MCF 10A (cell line): Measurements from ENCODE around the gene GOLGA6L2. TPM values are rescaled to one million over a fixed set of nuclear protein-coding genes. Genes with fewer than 3 reads are reported as not detected.
"Not testable (repeated sequence)": the region's sequence is repeated elsewhere in the genome, so short reads cannot be mapped to it uniquely, and the experiment has no call there.

Experiments
- BruUV-seq: library from RNA; stranded (reverse); fragments of 400-500 nt; replicated peaks from 2 replicates; lab custom pipeline; 2021; lab: Mats Ljungman, UMichigan
- CTCF ChIA-PET: fragments of 300-600 bp; sonication (Branson Sonifier 250); formaldehyde crosslinking; extraction: SDS; loops from one replicate; lab custom pipeline; 2021; ENCODE audit warnings: antibody characterized with exemption, inconsistent platforms; lab: Yijun Ruan, JAX
- POLR2A ChIA-PET: fragments of 300-600, 350-650 bp; sonication (Branson Sonifier 250); formaldehyde crosslinking; extraction: SDS; loops from one replicate; lab custom pipeline; 2020; ENCODE audit warnings: antibody characterized with exemption, inconsistent platforms; lab: Yijun Ruan, JAX
- DNase-seq: peaks from one replicate; pipeline ENCODE4 v3.0.0-alpha.2; 2018; ENCODE audit not compliant: unreplicated experiment
- H3K27ac Mint-ChIP-seq: one replicate; pipeline ENCODE4 v1.8.0; 2022; ENCODE audit warnings: mild to moderate bottlenecking, low read depth, mixed read lengths; ENCODE audit not compliant: unreplicated experiment
- H3K27me3 Mint-ChIP-seq: one replicate; pipeline ENCODE4 v1.8.0; 2022; ENCODE audit warnings: mixed read lengths; ENCODE audit not compliant: insufficient read depth, unreplicated experiment
- H3K36me3 Mint-ChIP-seq: one replicate; pipeline ENCODE4 v1.8.0; 2022; ENCODE audit warnings: mild to moderate bottlenecking, moderate library complexity, mixed read lengths; ENCODE audit not compliant: insufficient read depth, unreplicated experiment
- H3K4me1 Mint-ChIP-seq: one replicate; pipeline ENCODE4 v1.8.0; 2022; ENCODE audit warnings: mixed read lengths; ENCODE audit not compliant: insufficient read depth, unreplicated experiment
- H3K4me3 Mint-ChIP-seq: one replicate; pipeline ENCODE4 v1.8.0; 2022; ENCODE audit warnings: mild to moderate bottlenecking, moderate library complexity, mixed read lengths; ENCODE audit not compliant: unreplicated experiment
- H3K9me3 Mint-ChIP-seq: one replicate; pipeline ENCODE4 v1.8.0; 2022; ENCODE audit warnings: mixed read lengths; ENCODE audit not compliant: unreplicated experiment
- intact Hi-C: fragments of 100-400 bp; cut with micrococcal nuclease; formaldehyde crosslinking; loops from 2 replicates; pipeline ENCODE4 v1.14.1; 2022
- total RNA-seq: library from RNA; stranded (reverse); gene quantifications from 2 replicates; pipeline ENCODE4 v1.2.3, GENCODE V29; 2022
- TF ChIP-seq, protein P1 (sequence below): fragments of 200-600 bp; IDR thresholded peaks from one replicate; pipeline ENCODE4 v1.8.0; 2022; ENCODE audit warnings: antibody characterized with exemption, mild to moderate bottlenecking; ENCODE audit not compliant: unreplicated experiment

GOLGA6L2 gene
- total RNA-seq, 1 experiment from 2014 or later, result not detected

DNA sequence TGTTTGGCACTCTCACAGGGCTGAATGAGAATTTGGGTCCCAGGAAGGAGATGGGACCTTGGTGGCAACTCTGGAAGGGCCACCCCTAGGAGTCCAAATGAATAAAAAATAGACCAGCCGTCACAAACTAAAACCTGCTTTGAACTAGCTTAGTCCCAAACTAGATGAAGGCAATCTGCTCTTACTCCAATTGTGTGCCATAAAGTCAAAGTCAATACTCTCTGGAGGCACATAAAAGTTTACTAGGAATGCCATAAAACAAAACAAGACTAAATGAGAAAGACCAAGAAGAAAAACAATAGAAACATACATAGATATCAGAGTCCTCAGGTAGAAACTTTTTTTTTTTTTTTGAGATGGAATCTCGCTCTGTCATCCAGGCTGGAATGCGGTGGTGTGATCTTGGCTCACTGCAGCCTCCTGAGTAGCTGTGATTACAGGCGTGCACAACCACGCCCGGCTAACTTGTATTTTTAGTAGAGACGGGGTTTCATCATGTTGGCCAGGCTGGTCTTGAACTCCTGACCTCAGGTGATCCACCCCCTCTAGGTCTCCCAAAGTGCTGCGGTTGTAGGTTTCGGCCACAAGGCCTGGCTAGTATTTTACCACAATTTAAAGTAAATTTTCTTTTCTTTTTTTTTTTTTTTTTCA is 8.1 kb downstream of the GOLGA6L2 start:
- H3K27me3 Mint-ChIP-seq, result no peaks in the 10 kb centered on the region
- intact Hi-C loops, result no loop called here
- no peaks in the 10 kb centered on the region for H3K9me3 Mint-ChIP-seq
- no peaks in the 10 kb centered on the region for H3K4me1 Mint-ChIP-seq
- DNase-seq, result no peak
- POLR2A ChIA-PET, result no interaction called here
- no peak overlapping the region for H3K4me3 Mint-ChIP-seq
- BruUV-seq, result no TSS peak
- TF ChIP-seq, protein P1, sequence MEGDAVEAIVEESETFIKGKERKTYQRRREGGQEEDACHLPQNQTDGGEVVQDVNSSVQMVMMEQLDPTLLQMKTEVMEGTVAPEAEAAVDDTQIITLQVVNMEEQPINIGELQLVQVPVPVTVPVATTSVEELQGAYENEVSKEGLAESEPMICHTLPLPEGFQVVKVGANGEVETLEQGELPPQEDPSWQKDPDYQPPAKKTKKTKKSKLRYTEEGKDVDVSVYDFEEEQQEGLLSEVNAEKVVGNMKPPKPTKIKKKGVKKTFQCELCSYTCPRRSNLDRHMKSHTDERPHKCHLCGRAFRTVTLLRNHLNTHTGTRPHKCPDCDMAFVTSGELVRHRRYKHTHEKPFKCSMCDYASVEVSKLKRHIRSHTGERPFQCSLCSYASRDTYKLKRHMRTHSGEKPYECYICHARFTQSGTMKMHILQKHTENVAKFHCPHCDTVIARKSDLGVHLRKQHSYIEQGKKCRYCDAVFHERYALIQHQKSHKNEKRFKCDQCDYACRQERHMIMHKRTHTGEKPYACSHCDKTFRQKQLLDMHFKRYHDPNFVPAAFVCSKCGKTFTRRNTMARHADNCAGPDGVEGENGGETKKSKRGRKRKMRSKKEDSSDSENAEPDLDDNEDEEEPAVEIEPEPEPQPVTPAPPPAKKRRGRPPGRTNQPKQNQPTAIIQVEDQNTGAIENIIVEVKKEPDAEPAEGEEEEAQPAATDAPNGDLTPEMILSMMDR, result no peak
- H3K27ac Mint-ChIP-seq, result no peak overlapping the region
- H3K36me3 Mint-ChIP-seq, result no peaks in the 10 kb centered on the region
- CTCF ChIA-PET, result interaction anchor here (0.7 kb wide), 1 partner anchor 35 kb away, joined by 3 read pairs; no protein-coding TSS in a partner anchor

DNA sequence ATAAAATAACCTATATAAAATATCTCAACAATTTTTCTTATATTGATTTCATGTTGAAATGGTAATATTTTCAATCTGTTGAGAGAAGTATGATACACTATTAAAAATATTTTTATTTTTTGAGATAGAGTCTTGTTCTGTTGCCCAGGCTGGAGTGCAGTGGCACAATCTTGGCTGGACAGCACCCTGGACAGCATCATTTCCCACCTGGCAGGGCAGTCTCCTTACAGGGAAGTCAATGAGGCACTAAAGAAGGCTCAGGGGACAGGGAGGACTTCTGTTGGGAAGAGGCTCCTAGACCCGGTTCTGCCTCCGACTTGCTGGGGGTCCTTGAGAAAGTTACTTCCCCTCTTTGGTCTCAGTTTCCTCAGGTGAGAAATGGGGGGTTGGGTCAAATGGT is 9.4 kb downstream of the GOLGA6L2 start:
- Mint-ChIP-seq H3K4me1 (no peaks in the 10 kb centered on the region), H3K36me3 (no peaks in the 10 kb centered on the region), H3K9me3 (no peaks in the 10 kb centered on the region), H3K27ac (no peak overlapping the region), H3K27me3 (no peaks in the 10 kb centered on the region), H3K4me3 (no peak overlapping the region)
- TF ChIP-seq, protein P1, result no peak
- ChIA-PET CTCF (interaction anchor here (1.6 kb wide), 1 partner anchor 402 kb away, joined by 3 read pairs; no protein-coding TSS in a partner anchor), POLR2A (no interaction called here)
- DNase-seq, result no peak
- no TSS peak for BruUV-seq
- intact Hi-C loops, result no loop called here

DNA sequence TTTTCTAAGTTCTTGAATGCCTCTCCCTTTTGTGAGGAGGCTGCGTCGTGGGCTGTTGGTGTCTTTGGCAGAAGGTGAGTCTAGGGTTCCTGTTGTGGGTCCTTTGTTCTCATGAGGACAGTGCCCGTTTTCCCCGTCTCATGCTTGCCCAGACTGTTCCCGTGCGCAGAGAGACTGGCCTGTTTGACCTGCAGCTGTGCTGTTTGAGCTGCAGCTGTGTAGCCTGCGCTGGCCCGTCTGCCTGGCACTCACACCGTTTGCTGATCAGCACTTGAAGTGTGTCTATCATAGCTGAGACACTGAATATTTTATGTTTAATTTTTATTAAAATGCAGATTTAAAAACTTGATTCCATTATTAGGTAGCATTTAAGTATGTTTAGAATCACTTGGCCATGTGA is 9.9 kb downstream of the GOLGA6L2 start:
- H3K36me3 Mint-ChIP-seq, result no peaks in the 10 kb centered on the region
- H3K4me1 Mint-ChIP-seq, result no peaks in the 10 kb centered on the region
- H3K4me3 Mint-ChIP-seq, result no peak overlapping the region
- intact Hi-C loops, result no loop called here
- DNase-seq, result no peak
- TF ChIP-seq, protein P1, result no peak
- ChIA-PET POLR2A (no interaction called here), CTCF (interaction anchor here (1.6 kb wide), 1 partner anchor 401 kb away, joined by 3 read pairs; no protein-coding TSS in a partner anchor)
- no TSS peak for BruUV-seq
- no peaks in the 10 kb centered on the region for H3K9me3 Mint-ChIP-seq
- H3K27me3 Mint-ChIP-seq, result no peaks in the 10 kb centered on the region
- H3K27ac Mint-ChIP-seq, result no peak overlapping the region

DNA sequence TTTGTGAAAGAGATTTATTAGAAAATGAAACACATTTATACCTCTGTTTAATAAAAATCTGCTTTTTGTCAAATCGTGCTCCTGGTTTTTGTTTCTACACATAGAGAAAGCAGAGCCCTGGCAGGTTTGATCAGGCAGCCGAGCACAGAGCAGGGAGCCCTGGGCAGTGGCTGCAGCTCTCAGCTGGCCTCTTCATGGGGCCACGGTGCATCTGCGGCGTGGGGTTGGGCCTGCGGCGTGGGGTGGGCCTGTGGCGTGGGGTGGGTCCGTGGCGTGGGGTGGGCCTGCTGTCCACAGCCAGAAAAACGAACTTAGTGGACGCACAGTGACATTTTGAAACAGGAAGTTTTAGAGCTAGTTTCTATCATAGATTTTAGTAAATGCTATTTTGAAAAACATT is 10.6 kb downstream of the GOLGA6L2 start:
- Mint-ChIP-seq H3K4me1 (no peaks in the 10 kb centered on the region), H3K27me3 (no peaks in the 10 kb centered on the region), H3K27ac (no peak overlapping the region), H3K36me3 (no peaks in the 10 kb centered on the region), H3K9me3 (no peaks in the 10 kb centered on the region), H3K4me3 (no peak overlapping the region)
- CTCF ChIA-PET, result no interaction called here
- intact Hi-C loops, result no loop called here
- no peak for DNase-seq
- POLR2A ChIA-PET, result no interaction called here
- no TSS peak for BruUV-seq
- TF ChIP-seq, protein P1, result no peak

DNA sequence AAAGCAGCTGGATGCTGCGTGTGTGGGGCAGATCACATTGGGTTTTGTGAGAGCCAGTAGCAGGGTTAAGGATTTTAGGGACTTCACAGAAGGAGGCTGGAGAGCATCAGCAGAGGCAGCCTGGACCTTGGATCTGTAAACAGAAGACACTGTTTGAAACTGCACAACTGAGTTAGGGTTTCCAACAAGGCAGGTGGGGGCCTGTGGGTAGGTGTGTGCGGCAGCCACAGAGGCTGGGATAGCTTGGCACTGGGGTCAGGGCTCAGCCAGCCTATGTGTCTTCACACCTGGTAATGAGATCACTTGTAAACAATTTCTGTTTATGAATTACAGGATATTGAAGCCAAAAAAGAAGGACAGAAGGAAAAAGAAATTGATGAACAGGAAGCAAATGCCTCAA is 12.3 kb downstream of the GOLGA6L2 start:
- not testable (repeated sequence) for BruUV-seq

DNA sequence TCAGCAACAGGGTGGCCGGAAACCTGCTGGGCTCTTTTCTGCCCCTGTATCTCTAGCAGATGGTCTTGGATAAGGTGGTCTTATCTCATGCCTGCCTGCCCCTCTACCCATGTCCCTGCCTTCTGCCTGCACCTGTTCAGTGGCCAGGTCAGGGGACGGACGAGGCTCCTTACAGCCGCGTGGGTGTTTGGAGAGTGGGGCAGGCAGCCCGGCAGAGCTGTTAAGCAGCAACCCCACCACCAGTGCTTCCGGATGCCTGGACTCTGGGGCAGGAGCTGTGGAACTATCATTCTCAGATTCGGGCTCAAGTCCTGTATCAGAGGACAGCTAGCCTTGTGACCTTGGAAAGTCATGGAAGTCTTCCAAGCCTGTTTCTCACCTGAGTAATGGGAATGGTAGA is 21.7 kb downstream of the GOLGA6L2 start:
- H3K27ac Mint-ChIP-seq, POLR2A ChIA-PET, H3K4me3 Mint-ChIP-seq, intact Hi-C loops, DNase-seq, H3K4me1 Mint-ChIP-seq, BruUV-seq, H3K36me3 Mint-ChIP-seq, H3K9me3 Mint-ChIP-seq, CTCF ChIA-PET, H3K27me3 Mint-ChIP-seq: not testable (repeated sequence)

More for the DNA sequence above, 12.3 kb downstream of the GOLGA6L2 start:
- H3K27ac Mint-ChIP-seq, H3K4me1 Mint-ChIP-seq, H3K4me3 Mint-ChIP-seq, H3K9me3 Mint-ChIP-seq, DNase-seq, H3K36me3 Mint-ChIP-seq, intact Hi-C loops, H3K27me3 Mint-ChIP-seq, POLR2A ChIA-PET, CTCF ChIA-PET: not testable (repeated sequence)
